ENCODE results near the gene POU4F2.

- TF ChIP-seq, protein P1, sequence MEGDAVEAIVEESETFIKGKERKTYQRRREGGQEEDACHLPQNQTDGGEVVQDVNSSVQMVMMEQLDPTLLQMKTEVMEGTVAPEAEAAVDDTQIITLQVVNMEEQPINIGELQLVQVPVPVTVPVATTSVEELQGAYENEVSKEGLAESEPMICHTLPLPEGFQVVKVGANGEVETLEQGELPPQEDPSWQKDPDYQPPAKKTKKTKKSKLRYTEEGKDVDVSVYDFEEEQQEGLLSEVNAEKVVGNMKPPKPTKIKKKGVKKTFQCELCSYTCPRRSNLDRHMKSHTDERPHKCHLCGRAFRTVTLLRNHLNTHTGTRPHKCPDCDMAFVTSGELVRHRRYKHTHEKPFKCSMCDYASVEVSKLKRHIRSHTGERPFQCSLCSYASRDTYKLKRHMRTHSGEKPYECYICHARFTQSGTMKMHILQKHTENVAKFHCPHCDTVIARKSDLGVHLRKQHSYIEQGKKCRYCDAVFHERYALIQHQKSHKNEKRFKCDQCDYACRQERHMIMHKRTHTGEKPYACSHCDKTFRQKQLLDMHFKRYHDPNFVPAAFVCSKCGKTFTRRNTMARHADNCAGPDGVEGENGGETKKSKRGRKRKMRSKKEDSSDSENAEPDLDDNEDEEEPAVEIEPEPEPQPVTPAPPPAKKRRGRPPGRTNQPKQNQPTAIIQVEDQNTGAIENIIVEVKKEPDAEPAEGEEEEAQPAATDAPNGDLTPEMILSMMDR (IDR thresholded peaks at IDR 0.05; ENCODE audit: insufficient read depth, low read length) = no peak
- no peak for TF ChIP-seq POLR2AphosphoS5 (IDR thresholded peaks at IDR 0.05; ENCODE audit: low read depth)
- TF ChIP-seq, protein P2, sequence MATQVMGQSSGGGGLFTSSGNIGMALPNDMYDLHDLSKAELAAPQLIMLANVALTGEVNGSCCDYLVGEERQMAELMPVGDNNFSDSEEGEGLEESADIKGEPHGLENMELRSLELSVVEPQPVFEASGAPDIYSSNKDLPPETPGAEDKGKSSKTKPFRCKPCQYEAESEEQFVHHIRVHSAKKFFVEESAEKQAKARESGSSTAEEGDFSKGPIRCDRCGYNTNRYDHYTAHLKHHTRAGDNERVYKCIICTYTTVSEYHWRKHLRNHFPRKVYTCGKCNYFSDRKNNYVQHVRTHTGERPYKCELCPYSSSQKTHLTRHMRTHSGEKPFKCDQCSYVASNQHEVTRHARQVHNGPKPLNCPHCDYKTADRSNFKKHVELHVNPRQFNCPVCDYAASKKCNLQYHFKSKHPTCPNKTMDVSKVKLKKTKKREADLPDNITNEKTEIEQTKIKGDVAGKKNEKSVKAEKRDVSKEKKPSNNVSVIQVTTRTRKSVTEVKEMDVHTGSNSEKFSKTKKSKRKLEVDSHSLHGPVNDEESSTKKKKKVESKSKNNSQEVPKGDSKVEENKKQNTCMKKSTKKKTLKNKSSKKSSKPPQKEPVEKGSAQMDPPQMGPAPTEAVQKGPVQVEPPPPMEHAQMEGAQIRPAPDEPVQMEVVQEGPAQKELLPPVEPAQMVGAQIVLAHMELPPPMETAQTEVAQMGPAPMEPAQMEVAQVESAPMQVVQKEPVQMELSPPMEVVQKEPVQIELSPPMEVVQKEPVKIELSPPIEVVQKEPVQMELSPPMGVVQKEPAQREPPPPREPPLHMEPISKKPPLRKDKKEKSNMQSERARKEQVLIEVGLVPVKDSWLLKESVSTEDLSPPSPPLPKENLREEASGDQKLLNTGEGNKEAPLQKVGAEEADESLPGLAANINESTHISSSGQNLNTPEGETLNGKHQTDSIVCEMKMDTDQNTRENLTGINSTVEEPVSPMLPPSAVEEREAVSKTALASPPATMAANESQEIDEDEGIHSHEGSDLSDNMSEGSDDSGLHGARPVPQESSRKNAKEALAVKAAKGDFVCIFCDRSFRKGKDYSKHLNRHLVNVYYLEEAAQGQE (IDR thresholded peaks at IDR 0.05; ENCODE audit: insufficient replicate concordance, low read depth) = peak; percentile 95
- TF ChIP-seq GABPA (IDR thresholded peaks at IDR 0.05; ENCODE audit: low read depth) = no peak
Observed at GRCh38 chr4:146643812-146644401, 5.2 kb downstream of the POU4F2 start.
